HG02885 (cell line): Measurements from ENCODE around the gene TRIM14.

Source experiments
- ATAC-seq: cut with Tn5 transposase; IDR thresholded peaks from one replicate; pipeline ENCODE4 v1.9.1; 2021; ENCODE audit warnings: mild to moderate bottlenecking; ENCODE audit not compliant: unreplicated experiment, poor library complexity

Gene TRIM14

GRCh38 chr9:98056269-98057137 is 62.5 kb downstream of the TRIM14 start, which contains the start of gene NANS:
NANS (plus strand) TSS chr9:98056732; CDS start chr9:98056809, 77 bp downstream.
- peak; percentile 95 for ATAC-seq

GRCh38 chr9:98054376-98054951 is 64.6 kb downstream of the TRIM14 start:
- ATAC-seq = no peak

- ATAC-seq = no peak
These were observed 68.7 kb downstream of the TRIM14 start for GRCh38 chr9:98050351-98050750.

DNA sequence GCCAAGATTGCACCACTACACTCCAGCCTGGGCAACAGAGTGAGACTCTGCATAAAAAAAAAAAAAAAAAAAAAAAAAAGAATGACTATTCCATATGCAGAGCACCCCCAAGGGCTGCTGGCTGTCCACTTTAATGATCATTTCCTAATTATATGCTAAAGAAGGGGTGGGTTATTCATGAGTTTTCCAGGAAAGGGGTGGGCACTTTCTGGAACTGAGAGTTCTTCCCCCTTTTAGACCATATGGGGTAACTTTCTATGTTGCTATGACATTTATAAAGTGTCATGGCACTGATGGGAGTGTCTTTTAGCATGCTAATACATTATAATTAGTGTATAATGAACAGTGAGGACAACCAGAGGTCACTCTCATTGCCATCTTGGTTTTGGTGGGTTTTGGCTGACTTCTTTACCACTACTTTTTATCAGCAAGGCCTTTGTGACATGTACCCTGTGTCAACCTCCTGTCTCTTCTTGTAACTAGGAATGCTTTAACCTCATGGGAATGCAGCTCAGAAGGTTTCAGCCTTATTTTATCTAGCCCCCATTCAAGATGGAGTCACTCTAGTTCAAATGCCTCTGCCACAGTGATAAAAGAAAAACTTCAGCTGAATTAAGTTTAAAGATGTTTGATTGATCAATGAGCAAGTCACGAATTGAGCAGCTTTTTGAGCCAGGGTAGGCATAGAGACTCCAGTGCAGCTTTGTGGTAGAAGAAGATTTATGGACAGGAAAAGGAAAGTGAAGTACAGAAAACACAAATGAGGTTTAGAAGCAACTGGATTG is 69.5 kb downstream of the TRIM14 start:
- no peak for ATAC-seq

DNA sequence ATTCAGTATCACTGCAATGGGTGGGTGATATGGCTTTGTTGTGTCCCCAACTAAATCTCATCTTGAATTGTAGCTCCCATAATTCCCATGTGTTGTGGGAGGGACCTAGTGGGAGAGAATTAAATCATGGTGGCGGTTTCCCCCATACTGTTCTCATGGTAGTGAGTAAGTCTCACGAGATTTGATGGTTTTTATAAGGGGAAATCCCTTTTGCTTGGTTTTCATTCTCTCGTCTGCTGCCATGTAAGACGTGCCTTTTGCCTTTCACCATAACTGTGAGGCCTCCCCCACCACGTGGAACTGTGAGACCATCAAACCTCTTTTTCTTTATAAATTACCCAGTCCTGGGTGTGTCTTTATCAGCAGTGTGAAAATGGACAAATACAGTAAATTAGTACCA is 72.0 kb downstream of the TRIM14 start:
- ATAC-seq = no peak

- no peak for ATAC-seq
These were observed 72.9 kb downstream of the TRIM14 start for GRCh38 chr9:98046180-98046543.

DNA sequence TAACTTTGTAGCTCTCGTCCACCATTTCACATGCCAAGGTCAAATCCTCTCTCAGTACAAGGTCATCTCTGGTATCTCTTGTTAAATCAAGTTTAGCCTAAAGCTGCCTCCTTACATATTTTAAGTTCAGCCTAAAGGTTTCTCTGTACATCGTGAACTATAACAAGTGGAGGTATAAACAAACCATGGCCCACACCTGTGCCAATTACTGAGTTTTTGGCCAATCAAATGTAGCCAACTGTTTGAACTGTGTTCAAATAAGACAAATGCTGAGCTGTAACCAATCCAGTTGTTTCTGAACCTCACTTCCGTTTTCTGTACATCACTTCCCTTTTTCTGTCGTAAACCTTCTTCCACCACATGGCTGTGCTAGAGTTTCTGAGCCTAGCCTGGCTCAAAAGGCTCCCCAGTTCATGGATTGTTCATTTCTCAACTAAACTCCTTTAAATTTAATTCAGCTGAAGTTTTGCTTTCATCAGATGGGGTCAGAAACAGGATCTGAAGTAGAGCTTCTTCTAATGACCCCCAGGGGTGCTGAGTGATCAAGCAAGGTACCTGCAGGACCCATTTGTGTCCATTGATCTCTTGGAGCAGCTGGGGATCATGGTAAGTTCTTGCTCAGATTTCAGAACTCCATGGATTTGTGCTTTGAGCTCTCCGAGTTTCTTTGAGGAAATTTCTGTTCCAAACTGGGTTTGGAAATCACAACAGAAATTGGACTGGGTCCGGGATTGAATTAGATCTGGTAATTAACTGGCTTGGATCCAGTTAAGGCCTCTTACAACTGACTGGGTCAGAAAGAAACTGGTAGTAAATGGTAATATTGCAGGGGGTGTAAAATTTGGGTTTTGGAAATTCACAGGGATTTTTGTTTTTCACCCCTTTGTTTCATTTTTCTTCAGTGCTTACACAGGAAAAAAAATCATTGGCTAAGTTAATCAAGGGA is 73.5 kb downstream of the TRIM14 start:
- peak; percentile 91 for ATAC-seq

DNA sequence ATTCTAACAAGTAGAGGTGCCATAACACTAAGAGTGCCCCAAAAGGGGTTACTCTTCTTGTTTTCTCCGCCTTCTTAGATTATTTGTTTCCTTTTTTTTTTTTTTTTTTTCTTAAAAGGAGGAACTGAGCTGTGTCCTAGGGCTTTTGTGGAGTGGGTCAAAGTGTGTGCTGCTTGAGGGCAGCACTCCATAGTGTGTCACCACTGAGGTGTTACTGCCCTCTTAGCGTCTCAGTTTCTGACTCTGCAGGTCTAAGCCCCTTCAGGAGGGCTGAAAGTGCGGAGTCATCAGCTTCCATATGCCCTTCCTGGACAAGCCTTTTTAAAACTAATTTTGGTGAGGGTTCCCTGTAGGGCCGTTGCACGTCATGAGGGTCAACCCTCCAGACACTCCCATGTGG is 75.1 kb downstream of the TRIM14 start:
- no peak for ATAC-seq

DNA sequence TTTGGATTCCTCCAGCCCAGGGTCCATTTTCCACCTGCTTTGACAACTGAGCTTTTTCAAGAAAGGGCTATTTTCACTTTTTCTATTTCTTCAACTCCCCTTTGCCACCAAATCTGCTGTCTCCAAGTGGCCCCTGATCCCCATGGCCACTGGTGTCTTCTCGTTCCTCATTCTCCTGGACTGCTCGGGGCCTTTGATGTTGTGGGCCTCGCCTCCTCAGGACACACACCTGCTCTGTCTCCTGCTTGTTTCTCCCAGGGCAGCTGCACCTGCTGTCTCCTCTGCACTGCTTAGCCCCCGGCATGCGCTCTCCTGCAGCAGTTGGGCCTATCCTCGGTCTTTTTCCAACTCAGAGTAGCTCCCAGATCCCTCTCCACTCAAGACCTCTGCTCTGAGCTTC is 78.8 kb downstream of the TRIM14 start:
- no peak for ATAC-seq

DNA sequence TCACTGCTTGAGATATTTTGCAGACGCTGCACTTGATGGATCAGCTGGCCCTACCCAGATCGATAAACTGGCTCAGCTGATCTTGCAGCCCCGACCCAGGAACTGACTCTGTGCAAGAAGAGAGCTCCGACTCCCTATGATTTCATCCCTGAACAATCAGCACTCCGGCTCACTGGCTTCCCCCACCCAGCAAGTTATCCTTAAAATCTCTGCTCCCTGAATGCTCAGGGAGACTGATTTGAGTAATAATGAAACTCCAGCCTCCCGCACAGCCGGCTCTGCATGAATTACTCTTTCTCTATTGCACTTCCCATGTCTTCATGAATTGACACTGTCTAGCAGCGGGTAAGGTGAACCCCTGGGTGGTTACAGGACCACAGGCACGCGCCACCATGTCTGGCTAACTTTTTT is 79.4 kb downstream of the TRIM14 start:
- ATAC-seq = peak; percentile 43

GRCh38 chr9:98038958-98039357 is 80.1 kb downstream of the TRIM14 start:
- ATAC-seq = peak; percentile 35

GRCh38 chr9:98037357-98037756 is 81.7 kb downstream of the TRIM14 start:
- ATAC-seq = no peak

DNA sequence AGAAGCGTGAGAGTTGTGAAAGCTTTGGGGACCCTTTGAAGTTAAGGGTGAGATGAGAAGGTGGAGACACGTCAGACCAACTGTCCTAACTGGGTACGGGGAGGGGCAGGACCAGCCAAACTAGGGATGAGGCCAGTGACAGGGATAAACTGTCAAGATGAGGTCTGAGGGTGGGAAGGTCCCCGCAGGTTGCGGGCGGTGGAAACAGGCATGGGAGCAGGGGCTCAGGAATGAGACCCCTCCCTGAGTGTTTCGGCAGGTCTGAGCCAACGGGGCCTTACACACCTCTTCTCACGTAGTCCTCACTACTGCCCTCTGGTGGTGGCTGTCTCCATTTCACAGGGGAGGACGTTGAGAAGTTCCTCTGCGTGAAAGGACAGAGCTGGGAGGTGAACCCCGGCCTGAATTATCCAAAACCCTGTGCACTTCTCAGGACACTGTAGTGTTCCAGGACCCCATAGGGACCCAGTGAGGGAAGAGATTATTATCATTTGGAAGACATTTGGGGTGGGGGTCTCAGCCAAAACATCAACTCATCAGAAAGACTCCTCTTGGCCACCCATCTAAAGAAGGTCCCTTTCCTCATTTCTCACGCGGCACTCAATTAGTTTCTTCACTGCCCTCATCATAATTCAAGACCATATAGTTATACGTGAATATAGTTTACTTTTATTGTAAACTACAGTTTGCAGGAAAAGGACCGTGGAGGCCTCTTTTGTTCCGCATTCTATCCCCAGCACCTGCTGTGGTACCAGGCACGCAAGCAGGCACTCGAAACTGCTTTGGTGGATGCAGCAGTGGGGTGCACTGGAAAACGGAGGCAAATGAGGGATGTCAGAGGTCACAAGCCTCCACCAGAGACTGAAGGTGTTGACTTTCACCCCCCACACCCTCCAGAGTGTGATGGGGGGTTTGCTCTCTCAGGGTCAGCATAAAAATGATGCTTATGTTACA is 84.2 kb downstream of the TRIM14 start:
- peak; percentile 54 for ATAC-seq

- ATAC-seq = no peak
These were observed 87.1 kb downstream of the TRIM14 start for GRCh38 chr9:98031935-98032334.

- no peak for ATAC-seq
These were observed 87.9 kb downstream of the TRIM14 start for GRCh38 chr9:98031169-98031568.

DNA sequence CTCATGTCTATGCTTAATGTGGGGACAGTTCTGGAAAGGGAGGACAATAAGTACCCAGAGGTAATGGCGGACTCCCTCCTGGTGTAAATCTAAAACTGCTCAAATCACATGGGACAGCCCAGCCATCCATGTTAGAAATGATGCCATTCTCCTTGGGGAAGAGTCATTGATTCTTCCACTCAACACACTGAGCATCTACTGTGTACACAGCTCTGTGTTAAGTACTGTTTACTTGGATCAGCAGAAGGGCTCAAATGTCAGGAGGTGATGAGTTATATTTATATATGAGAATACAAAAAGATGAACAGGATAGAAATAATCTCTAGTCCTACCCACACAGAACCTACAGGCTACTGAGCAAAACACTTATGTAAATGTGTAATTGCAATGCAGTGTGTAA is 94.3 kb downstream of the TRIM14 start:
- no peak for ATAC-seq

DNA sequence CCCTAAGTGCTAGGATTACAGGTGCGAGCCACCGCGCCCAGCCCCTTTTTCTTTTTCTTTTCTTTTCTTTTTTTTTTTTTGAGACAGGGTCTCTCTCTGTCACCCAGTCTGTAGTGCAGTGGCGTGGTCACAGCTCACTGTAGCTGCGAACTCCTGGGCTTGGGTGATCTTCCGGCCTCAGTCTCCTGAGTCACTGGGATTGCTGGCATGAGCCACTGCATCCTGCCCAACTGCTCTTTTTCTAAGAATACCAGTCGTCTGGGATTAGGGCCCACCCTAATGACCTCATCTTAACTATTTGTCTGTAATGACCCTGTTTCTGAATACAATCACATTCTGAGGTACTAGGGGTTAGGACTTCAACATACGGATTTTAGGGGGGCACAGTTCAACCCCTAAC is 96.6 kb downstream of the TRIM14 start:
- ATAC-seq = no peak

GRCh38 chr9:98021306-98022040 is 97.5 kb downstream of the TRIM14 start:
- ATAC-seq = no peak
